GM21529 (cell line): Measurements from ENCODE around the gene TRPM4.
"Not testable (repeated sequence)": the region's sequence is repeated elsewhere in the genome, so short reads cannot be mapped to it uniquely, and the experiment has no call there.

Experiments used
- ATAC-seq: cut with Tn5 transposase; IDR thresholded peaks from one replicate; pipeline ENCODE4 v1.9.1; 2021; ENCODE audit not compliant: unreplicated experiment

The TRPM4 gene

GRCh38 chr19:49186108-49186507 is 28.5 kb downstream of the TRPM4 start:
- no peak for ATAC-seq

- ATAC-seq, result no peak
Observed at GRCh38 chr19:49188626-49189200, 31.1 kb downstream of the TRPM4 start.

GRCh38 chr19:49189259-49189658 is 31.7 kb downstream of the TRPM4 start:
- ATAC-seq, result no peak

- ATAC-seq, result no peak
Observed at GRCh38 chr19:49190781-49191180, 33.2 kb downstream of the TRPM4 start.

- ATAC-seq, result no peak
Observed at GRCh38 chr19:49193822-49194394, 36.3 kb downstream of the TRPM4 start.

GRCh38 chr19:49194408-49194807 is 36.8 kb downstream of the TRPM4 start:
- no peak for ATAC-seq

- ATAC-seq, result no peak
Observed at GRCh38 chr19:49196527-49197240, 39.1 kb downstream of the TRPM4 start.

GRCh38 chr19:49200238-49200862 is 42.8 kb downstream of the TRPM4 start:
- ATAC-seq, result no peak

- ATAC-seq, result no peak
Observed at GRCh38 chr19:49201042-49201441, 43.5 kb downstream of the TRPM4 start.

- ATAC-seq, result no peak
Observed at GRCh38 chr19:49205114-49205513, 47.5 kb downstream of the TRPM4 start.

- not testable (repeated sequence) for ATAC-seq
Observed at GRCh38 chr19:49209502-49209901, 51.9 kb downstream of the TRPM4 start.

- no peak for ATAC-seq
Observed at GRCh38 chr19:49210108-49210900, 52.7 kb downstream of the TRPM4 start.

GRCh38 chr19:49210901-49211451 is 53.4 kb downstream of the TRPM4 start:
- ATAC-seq, result no peak

GRCh38 chr19:49212016-49212701 is 54.6 kb downstream of the TRPM4 start:
- ATAC-seq, result no peak

- no peak for ATAC-seq
Observed at GRCh38 chr19:49213791-49214190, 56.2 kb downstream of the TRPM4 start.

GRCh38 chr19:49214701-49215100 is 57.1 kb downstream of the TRPM4 start:
- ATAC-seq, result peak; percentile 51

GRCh38 chr19:49216071-49216470 is 58.5 kb downstream of the TRPM4 start:
- no peak for ATAC-seq

GRCh38 chr19:49217382-49217781 is 59.8 kb downstream of the TRPM4 start:
- no peak for ATAC-seq

- ATAC-seq, result no peak
Observed at GRCh38 chr19:49222011-49222410, 64.4 kb downstream of the TRPM4 start.

- ATAC-seq, result no peak
Observed at GRCh38 chr19:49222528-49222927, 64.9 kb downstream of the TRPM4 start.
